Type B pancreatic cell (in vitro differentiated cells): ENCODE data around the gene ARV1. TPM values are rescaled to one million over a fixed set of nuclear protein-coding genes. Genes with fewer than 3 reads are reported as not detected.
A peak's percentile ranks its signal among the peaks of the same experiment; 100 is the strongest.

ENCODE experiments used
- DNase-seq: peaks from one replicate; pipeline ENCODE4 v3.0.0; 2021; ENCODE audit warnings: mixed read lengths; ENCODE audit not compliant: unreplicated experiment; ENCODE audit errors: extremely low spot score
- H3K27ac Mint-ChIP-seq: 2 replicates; pipeline ENCODE4 v1.8.0; 2021; ENCODE audit warnings: mild to moderate bottlenecking, mixed read lengths
- H3K27me3 Mint-ChIP-seq: 2 replicates; pipeline ENCODE4 v1.8.0; 2021; ENCODE audit warnings: mixed read lengths
- H3K36me3 Mint-ChIP-seq: 2 replicates; pipeline ENCODE4 v1.8.0; 2021; ENCODE audit warnings: mixed read lengths
- H3K4me1 Mint-ChIP-seq: one replicate; pipeline ENCODE4 v1.8.0; 2021; ENCODE audit warnings: mixed read lengths; ENCODE audit not compliant: unreplicated experiment
- H3K4me3 Mint-ChIP-seq: 2 replicates; pipeline ENCODE4 v1.8.0; 2021; ENCODE audit warnings: mild to moderate bottlenecking, mixed read lengths
- H3K9me3 Mint-ChIP-seq: 2 replicates; pipeline ENCODE4 v1.8.0; 2021; ENCODE audit warnings: mixed read lengths
- long read RNA-seq: library from polyadenylated mRNA; unstranded; transcript quantifications from one replicate; pipeline ENCODE4 v2.0.0, GENCODE V29; 2020
- total RNA-seq: library from RNA; stranded (reverse); gene quantifications from 2 replicates; pipeline ENCODE4 v1.2.1, GENCODE V29; 2021; ENCODE audit warnings: low replicate concordance
- TF ChIP-seq, protein P1 (sequence below): fragments of 200-600 bp; sonication (generic); conservative IDR thresholded peaks from 2 replicates; pipeline ENCODE4 v1.5.0; 2021; ENCODE audit warnings: antibody characterized with exemption, mild to moderate bottlenecking

Gene ARV1
- 12.8 TPM in 2 replicates for total RNA-seq
- long read RNA-seq, transcript ARV1-201 (6 exons, 1,335 nt): major isoform, 24 of 32 reads
- long read RNA-seq, partial matches to known transcripts: 0 of 32 reads
- long read RNA-seq, other reads (novel, unspliced or antisense): 6 of 32 reads

GRCh38 chr1:230978491-230979388 lies at the start of gene ARV1, which contains the start of gene TTC13:
Gene ARV1, plus strand, starts transcription at chr1:230979094. Its CDS starts 12 bp downstream, at chr1:230979106.
Gene TTC13, minus strand, starts transcription at chr1:230978861. Its CDS starts 31 bp downstream, at chr1:230978830.
- DNase-seq: peak; percentile 98
- no peaks in the 10 kb centered on the region for H3K9me3 Mint-ChIP-seq
- peak within 1 kb of the TSS; percentile 98 for H3K4me3 Mint-ChIP-seq
- H3K36me3 Mint-ChIP-seq: no peaks in the 10 kb centered on the region
- H3K27me3 Mint-ChIP-seq: no peaks in the 10 kb centered on the region
- TF ChIP-seq, protein P1, sequence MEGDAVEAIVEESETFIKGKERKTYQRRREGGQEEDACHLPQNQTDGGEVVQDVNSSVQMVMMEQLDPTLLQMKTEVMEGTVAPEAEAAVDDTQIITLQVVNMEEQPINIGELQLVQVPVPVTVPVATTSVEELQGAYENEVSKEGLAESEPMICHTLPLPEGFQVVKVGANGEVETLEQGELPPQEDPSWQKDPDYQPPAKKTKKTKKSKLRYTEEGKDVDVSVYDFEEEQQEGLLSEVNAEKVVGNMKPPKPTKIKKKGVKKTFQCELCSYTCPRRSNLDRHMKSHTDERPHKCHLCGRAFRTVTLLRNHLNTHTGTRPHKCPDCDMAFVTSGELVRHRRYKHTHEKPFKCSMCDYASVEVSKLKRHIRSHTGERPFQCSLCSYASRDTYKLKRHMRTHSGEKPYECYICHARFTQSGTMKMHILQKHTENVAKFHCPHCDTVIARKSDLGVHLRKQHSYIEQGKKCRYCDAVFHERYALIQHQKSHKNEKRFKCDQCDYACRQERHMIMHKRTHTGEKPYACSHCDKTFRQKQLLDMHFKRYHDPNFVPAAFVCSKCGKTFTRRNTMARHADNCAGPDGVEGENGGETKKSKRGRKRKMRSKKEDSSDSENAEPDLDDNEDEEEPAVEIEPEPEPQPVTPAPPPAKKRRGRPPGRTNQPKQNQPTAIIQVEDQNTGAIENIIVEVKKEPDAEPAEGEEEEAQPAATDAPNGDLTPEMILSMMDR: peak; percentile 59
- peak within 1 kb of the TSS; percentile 87 for H3K27ac Mint-ChIP-seq
- H3K4me1 Mint-ChIP-seq: peaks cover 16% of the 10 kb centered on the region

- no peak for DNase-seq
- H3K27ac Mint-ChIP-seq: peak overlapping the region; percentile 64
- no peaks in the 10 kb centered on the region for H3K27me3 Mint-ChIP-seq
- TF ChIP-seq, protein P1: no peak
- peaks cover 31% of the 10 kb centered on the region for H3K36me3 Mint-ChIP-seq
- no peaks in the 10 kb centered on the region for H3K4me1 Mint-ChIP-seq
- no peak overlapping the region for H3K4me3 Mint-ChIP-seq
- H3K9me3 Mint-ChIP-seq: no peaks in the 10 kb centered on the region
Measured at GRCh38 chr1:230930986-230931385, 47.9 kb upstream of the ARV1 start.

DNA sequence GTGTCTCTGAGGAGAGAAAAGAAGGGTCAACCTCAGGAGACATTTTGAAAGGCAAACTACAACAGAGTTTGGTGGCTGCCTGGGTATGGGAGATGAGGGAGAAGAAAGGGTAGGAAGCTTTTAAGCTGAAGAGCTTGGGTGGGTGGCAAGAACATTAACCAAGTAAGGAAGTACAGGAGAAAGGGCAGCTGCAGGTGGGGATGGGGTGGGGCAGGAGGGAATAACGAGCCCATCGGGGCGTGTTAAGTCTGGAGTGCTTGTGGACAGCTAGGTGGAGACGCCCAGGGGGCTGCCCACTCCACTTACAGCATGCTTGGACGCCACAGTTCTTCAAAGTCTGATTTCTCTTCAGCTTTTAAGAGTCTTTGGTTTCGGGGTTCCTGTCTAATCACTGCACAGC lies 43.0 kb upstream of the ARV1 start:
- no peak overlapping the region for H3K27ac Mint-ChIP-seq
- H3K36me3 Mint-ChIP-seq: peaks cover 19% of the 10 kb centered on the region
- no peaks in the 10 kb centered on the region for H3K9me3 Mint-ChIP-seq
- H3K4me1 Mint-ChIP-seq: peaks cover 14% of the 10 kb centered on the region
- TF ChIP-seq, protein P1: no peak
- no peaks in the 10 kb centered on the region for H3K27me3 Mint-ChIP-seq
- H3K4me3 Mint-ChIP-seq: no peak overlapping the region
- DNase-seq: no peak

DNA sequence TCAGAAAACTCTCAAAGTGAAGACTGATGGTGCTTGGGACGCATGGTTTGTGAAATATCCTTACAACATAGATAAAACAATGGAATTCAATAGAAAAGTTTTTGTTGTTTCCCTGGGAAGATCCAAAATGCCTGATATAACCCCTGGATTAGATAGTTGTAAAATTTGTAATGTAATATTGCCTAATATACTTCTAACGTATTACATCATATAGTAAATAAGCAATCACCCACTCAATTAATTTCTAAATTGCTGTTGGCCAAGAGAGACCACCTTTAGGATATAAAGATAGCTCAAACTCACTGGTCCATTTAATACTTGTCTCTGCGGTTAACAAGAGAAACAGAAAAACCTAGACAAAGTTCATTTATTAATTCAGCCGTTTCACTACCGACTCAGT lies 42.4 kb upstream of the ARV1 start:
- H3K36me3 Mint-ChIP-seq: peaks cover 19% of the 10 kb centered on the region
- no peaks in the 10 kb centered on the region for H3K9me3 Mint-ChIP-seq
- no peak overlapping the region for H3K4me3 Mint-ChIP-seq
- TF ChIP-seq, protein P1: no peak
- DNase-seq: no peak
- no peaks in the 10 kb centered on the region for H3K27me3 Mint-ChIP-seq
- H3K4me1 Mint-ChIP-seq: peaks cover 14% of the 10 kb centered on the region
- H3K27ac Mint-ChIP-seq: no peak overlapping the region

- no peak for DNase-seq
- Mint-ChIP-seq H3K9me3 (no peaks in the 10 kb centered on the region), H3K27ac (no peak overlapping the region), H3K4me3 (no peak overlapping the region), H3K36me3 (peaks cover 19% of the 10 kb centered on the region), H3K27me3 (no peaks in the 10 kb centered on the region), H3K4me1 (peaks cover 14% of the 10 kb centered on the region)
- TF ChIP-seq, protein P1: no peak
Measured at GRCh38 chr1:230937371-230937770, 41.5 kb upstream of the ARV1 start.
